Measurements from ENCODE around the gene GET3. TPM values are rescaled to one million over a fixed set of nuclear protein-coding genes. Genes with fewer than 3 reads are reported as not detected.
A peak's percentile ranks its signal among the peaks of the same experiment; 100 is the strongest.

The GET3 gene
- total and polyA plus RNA-seq, 2 donors (not counting 1 experiment from before 2014, with no cell fraction given), result 37.2 to 61.7 TPM

DNA sequence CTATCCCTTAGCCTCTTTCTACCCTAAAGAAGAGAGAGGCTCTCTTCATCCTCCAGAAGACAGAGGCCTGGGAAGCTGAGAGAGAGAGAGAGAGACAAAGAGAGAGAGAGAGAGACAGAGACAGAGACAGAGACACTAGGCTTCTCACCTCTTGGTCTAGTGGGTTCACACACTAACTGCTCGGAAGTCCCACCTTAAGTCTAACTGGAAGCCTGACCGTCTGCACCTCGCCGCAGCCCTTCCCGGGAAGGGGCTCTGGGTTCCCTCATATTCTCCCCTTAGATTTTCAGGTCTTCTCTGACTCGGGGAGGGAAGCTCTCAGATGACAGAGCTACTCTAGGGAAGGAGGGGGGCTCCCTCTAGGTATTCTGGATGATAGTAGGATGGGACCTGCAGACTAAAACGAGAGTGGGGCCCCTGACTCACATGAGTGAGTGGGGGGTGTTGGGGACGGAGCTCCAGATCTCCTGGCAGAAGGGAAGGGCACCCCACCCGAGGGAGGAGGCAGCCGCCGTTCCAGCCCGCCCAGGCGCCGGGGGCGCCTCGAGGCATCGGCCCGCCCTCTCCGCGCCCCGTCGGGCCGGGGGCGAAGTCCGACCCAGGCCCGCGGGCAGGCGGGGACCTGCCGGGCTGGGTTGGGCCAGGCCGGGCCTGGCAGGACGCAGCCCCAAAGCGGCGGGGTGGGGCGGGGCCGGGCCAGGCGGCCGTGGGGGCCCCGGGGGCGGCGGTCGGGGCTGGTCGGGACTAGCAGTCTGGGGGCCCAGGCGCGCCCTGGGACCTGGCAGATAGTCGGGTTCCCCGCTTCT is 52.0 kb downstream of the GET3 start:
- TF ChIP-seq, protein P1, sequence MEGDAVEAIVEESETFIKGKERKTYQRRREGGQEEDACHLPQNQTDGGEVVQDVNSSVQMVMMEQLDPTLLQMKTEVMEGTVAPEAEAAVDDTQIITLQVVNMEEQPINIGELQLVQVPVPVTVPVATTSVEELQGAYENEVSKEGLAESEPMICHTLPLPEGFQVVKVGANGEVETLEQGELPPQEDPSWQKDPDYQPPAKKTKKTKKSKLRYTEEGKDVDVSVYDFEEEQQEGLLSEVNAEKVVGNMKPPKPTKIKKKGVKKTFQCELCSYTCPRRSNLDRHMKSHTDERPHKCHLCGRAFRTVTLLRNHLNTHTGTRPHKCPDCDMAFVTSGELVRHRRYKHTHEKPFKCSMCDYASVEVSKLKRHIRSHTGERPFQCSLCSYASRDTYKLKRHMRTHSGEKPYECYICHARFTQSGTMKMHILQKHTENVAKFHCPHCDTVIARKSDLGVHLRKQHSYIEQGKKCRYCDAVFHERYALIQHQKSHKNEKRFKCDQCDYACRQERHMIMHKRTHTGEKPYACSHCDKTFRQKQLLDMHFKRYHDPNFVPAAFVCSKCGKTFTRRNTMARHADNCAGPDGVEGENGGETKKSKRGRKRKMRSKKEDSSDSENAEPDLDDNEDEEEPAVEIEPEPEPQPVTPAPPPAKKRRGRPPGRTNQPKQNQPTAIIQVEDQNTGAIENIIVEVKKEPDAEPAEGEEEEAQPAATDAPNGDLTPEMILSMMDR (IDR thresholded peaks at IDR 0.05), result no peak
- no peak for TF ChIP-seq EZH2 (IDR thresholded peaks at IDR 0.05; ENCODE audit: borderline replicate concordance, insufficient read depth, low read depth, low read length, poor library complexity, severe bottlenecking)
- H3K9me3 ChIP-seq (ENCODE audit: control extremely low read depth in 1 of 3, control insufficient read depth in 2 of 3, insufficient read depth in 1 of 3, low read length in 2 of 3), result no peaks in the 10 kb centered on the region
- peak overlapping the region; percentile 86 for H3K9ac ChIP-seq (ENCODE audit: low read length)
- Mint-ChIP-seq H3K27me3 (no peaks in the 10 kb centered on the region), H3K27ac (peak overlapping the region; percentile 99), H3K9me3 (ENCODE audit: insufficient read depth) (no peaks in the 10 kb centered on the region), H3K4me3 (peak overlapping the region; percentile 97), H3K4me1 (peaks cover 36% of the 10 kb centered on the region)
- POLR2A ChIA-PET, result interaction anchor here (0.5 to 4.5 kb wide), 7 partner anchors 12 to 1048 kb away, joined by 3 to 36 read pairs (median 4); partner anchors contain the start of gene FBXW9
- 1% methylated on average over 41 of the region's 46 CpGs for WGBS (ENCODE audit: insufficient coverage)
- peak overlapping the region; percentile 67 to 99 (median 97) for H3K4me3 ChIP-seq (ENCODE audit: control extremely low read depth in 1 of 5, extremely low read depth in 1 of 5, insufficient read depth in 1 of 5, low read depth in 2 of 5, low read length in 4 of 5)
- CTCF ChIA-PET, result interaction anchor here (1.0 to 5.0 kb wide), 3 partner anchors 12 to 29 kb away, joined by 3 to 65 read pairs (median 3); no protein-coding TSS in a partner anchor
- H3K27ac ChIP-seq (ENCODE audit: low read length in 2 of 2), result peak overlapping the region; percentile 95 to 97
- peaks cover 52 to 64% of the 10 kb centered on the region in 2 donors for H3K4me1 ChIP-seq (ENCODE audit: control insufficient read depth in 2 of 2, insufficient read depth in 2 of 2, low read length in 2 of 2)
- H3K36me3 ChIP-seq (replicated peaks in 1 of 2; ENCODE audit: control extremely low read depth in 1 of 2, control insufficient read depth in 1 of 2, extremely low read depth in 1 of 2, insufficient read depth in 2 of 2, low read length in 1 of 2), result peaks cover 0 to 4% of the 10 kb centered on the region in 2 experiments
- no peak overlapping the region for H2AFZ ChIP-seq (ENCODE audit: insufficient read depth, low read depth, low read length, poor library complexity, severe bottlenecking)
- H3K27me3 ChIP-seq (replicated peaks in 1 of 4; ENCODE audit: control extremely low read depth in 1 of 4, control insufficient read depth in 3 of 4, insufficient read depth in 4 of 4, low read length in 3 of 4), result no peaks in the 10 kb centered on the region
- peaks cover 20% of the 10 kb centered on the region for H3K79me2 ChIP-seq (ENCODE audit: control insufficient read depth, insufficient read depth, low read length)
- H3K4me2 ChIP-seq (replicated peaks; ENCODE audit: low read depth, low read length, poor library complexity, severe bottlenecking), result peak overlapping the region; percentile 91
- H4K20me1 ChIP-seq (ENCODE audit: control insufficient read depth, insufficient read depth, low read length, poor library complexity, severe bottlenecking), result peaks cover 19% of the 10 kb centered on the region
- ATAC-seq (ENCODE audit: low read depth) (no peak), DNase-seq (peak; percentile 80)
- intact Hi-C loops (cut with micrococcal nuclease), result loop anchor here (5.0 kb wide), 1 partner anchor 1207 kb away; no protein-coding TSS in a partner anchor
